A549 (cell line): ENCODE data around the gene SNTG2. TPM values are rescaled to one million over a fixed set of nuclear protein-coding genes. Genes with fewer than 3 reads are reported as not detected.

ENCODE experiments used
- ATAC-seq, 2 experiments: fragments of 200-7000 bp in 1 of 2; fragments of >200 bp in 1 of 2; cut with Nextera tagmentation in 1 of 2; cut with Tn5 transposase in 1 of 2; 3 replicates each; pipeline versions ENCODE4 v1.8.0 to v1.9.1; 2018 to 2020; ENCODE audit warnings: mild to moderate bottlenecking in 1 of 2, moderate library complexity in 1 of 2
- CTCF ChIA-PET: fragments of 300-600 bp; sonication (Branson Sonifier 250); formaldehyde crosslinking; extraction: SDS; loops from one replicate; lab custom pipeline; 2021; ENCODE audit warnings: antibody characterized with exemption, inconsistent platforms; lab: Yijun Ruan, JAX
- POLR2A ChIA-PET: fragments of 350-600 bp; formaldehyde crosslinking; extraction: SDS; loops from one replicate; lab custom pipeline; 2021; ENCODE audit warnings: antibody characterized with exemption, inconsistent platforms; lab: Yijun Ruan, JAX
- DNase-seq, 2 experiments: peaks; one replicate each; pipeline versions ENCODE4 v3.0.0 to v3.0.0-alpha.2; 2011 to 2016; ENCODE audit warnings: low read depth in 1 of 2, low spot score in 1 of 2
- FAIRE-seq: peaks from 2 replicates; lab custom pipeline; 2011; peaks lifted over from hg19 to GRCh38; lab: Jason Lieb, UNC
- H3K27ac ChIP-seq, 2 experiments: fragments of >200 bp; sonication (Bioruptor Twin); formaldehyde crosslinking; 3 replicates each; pipeline ENCODE4 v1.5.1; 2016 to 2017
- H3K4me1 ChIP-seq: fragments of >200 bp; sonication (Bioruptor Twin); formaldehyde crosslinking; 3 replicates; pipeline ENCODE4 v1.6.1; 2016
- H3K4me2 ChIP-seq: fragments of >200 bp; sonication (Bioruptor Twin); formaldehyde crosslinking; 3 replicates; pipeline ENCODE4 v1.6.1; 2016
- H3K4me3 ChIP-seq: fragments of >200 bp; sonication (Bioruptor Twin); formaldehyde crosslinking; 3 replicates; pipeline ENCODE4 v1.5.1; 2016
- H3K9me3 ChIP-seq: fragments of >200 bp; sonication (Bioruptor Twin); formaldehyde crosslinking; 3 replicates; pipeline ENCODE4 v1.6.1; 2016
- BHLHE40 ChIP-seq: IDR thresholded peaks from 2 replicates; pipeline ENCODE4 v1.6.1; 2012; ENCODE audit warnings: low read depth, low read length, inconsistent platforms
- CHD4 ChIP-seq: fragments of 200-600 bp; sonication (generic); IDR thresholded peaks from 2 replicates; pipeline ENCODE4 v1.6.1; 2016; ENCODE audit warnings: antibody characterized with exemption, mild to moderate bottlenecking, borderline replicate concordance
- HEYL ChIP-seq: fragments of 250-450 bp; sonication (Bioruptor Pico); IDR thresholded peaks from 2 replicates; pipeline ENCODE4 v1.8.0; 2021; ENCODE audit warnings: mild to moderate bottlenecking, moderate library complexity
- HOXA7 ChIP-seq: fragments of 250-450 bp; sonication (Bioruptor Pico); IDR thresholded peaks from 2 replicates; pipeline ENCODE4 v1.5.0; 2020; ENCODE audit warnings: mild to moderate bottlenecking, moderate library complexity
- JUN ChIP-seq, 2 experiments: fragments of >200 bp; sonication (Bioruptor Twin); formaldehyde crosslinking; IDR thresholded peaks; 2 replicates in 1 of 2; 3 replicates in 1 of 2; pipeline ENCODE4 v1.6.1; 2016 to 2017
- JUNB ChIP-seq: fragments of >200 bp; sonication (Bioruptor Twin); formaldehyde crosslinking; IDR thresholded peaks from 2 replicates; pipeline ENCODE4 v1.6.1; 2016
- NFE2L2 ChIP-seq: fragments of 150-350 bp; conservative IDR thresholded peaks from 2 replicates; pipeline ENCODE4 v1.6.1; 2014; ENCODE audit warnings: low read length
- NPAS2 ChIP-seq: fragments of 250-450 bp; sonication (Bioruptor Pico); IDR thresholded peaks from 2 replicates; pipeline ENCODE4 v1.8.0; 2022; ENCODE audit warnings: mild to moderate bottlenecking, moderate library complexity, borderline replicate concordance
- POLR2A ChIP-seq: IDR thresholded peaks from 2 replicates; pipeline ENCODE4 v1.6.1; 2012; ENCODE audit warnings: mild to moderate bottlenecking, low read length
- RAD21 ChIP-seq, 2 experiments: fragments of >200 bp in 1 of 2; sonication (Bioruptor Twin) in 1 of 2; formaldehyde crosslinking in 1 of 2; IDR thresholded peaks in 1 of 2; conservative IDR thresholded peaks in 1 of 2; 2 replicates in 1 of 2; 3 replicates in 1 of 2; pipeline ENCODE4 v1.6.1; 2012 to 2018; ENCODE audit warnings: inconsistent platforms in 1 of 2
- SREBF2 ChIP-seq: fragments of 450-650 bp; IDR thresholded peaks from 2 replicates; pipeline ENCODE4 v1.6.1; 2014; ENCODE audit warnings: mild to moderate bottlenecking, moderate library complexity
- TFCP2L1 ChIP-seq: fragments of 250-450 bp; sonication (Bioruptor Pico); IDR thresholded peaks from 2 replicates; pipeline ENCODE4 v1.5.0; 2021; ENCODE audit warnings: mild to moderate bottlenecking
- TP53 ChIP-seq: fragments of 250-450 bp; sonication (Bioruptor Pico); IDR thresholded peaks from 2 replicates; pipeline ENCODE4 v1.5.0; 2021; ENCODE audit warnings: mild to moderate bottlenecking, moderate library complexity
- ZFP36 ChIP-seq: fragments of 450-650 bp; IDR thresholded peaks from 2 replicates; pipeline ENCODE4 v1.6.1; 2014; ENCODE audit warnings: borderline replicate concordance; ENCODE audit not compliant: partially characterized antibody
- WGBS: methylation state at CpG from one replicate; pipeline ENCODE4 v1.1.6; 2017; ENCODE audit errors: missing lambda C conversion rate; 5-methylcytosine and 5-hydroxymethylcytosine counted together
- polyA plus RNA-seq, 4 experiments: library from polyadenylated mRNA; depleted of rRNA in 3 of 4; stranded (reverse); fragments of >200 nt; fragmentation: RNase III in 1 of 4; extraction: RNeasy Plus Mini Kit Qiagen cat#74134 plus additional on column Dnase treatment in 1 of 4; gene quantifications; 2 replicates in 3 of 4; 3 replicates in 1 of 4; pipeline ENCODE4 v1.2.3, GENCODE V29; 2011 to 2017
- TF ChIP-seq, protein P1 (sequence below): fragments of >200 bp; sonication (Bioruptor Twin); formaldehyde crosslinking; IDR thresholded peaks from 3 replicates; pipeline ENCODE4 v1.6.1; 2016
- TF ChIP-seq, protein P2 (sequence below): IDR thresholded peaks from 2 replicates; pipeline ENCODE4 v1.6.1; 2012
- TF ChIP-seq, protein P3 (sequence below): fragments of 250-450 bp; sonication (Bioruptor Pico); IDR thresholded peaks from 2 replicates; pipeline ENCODE4 v1.5.0; 2021; ENCODE audit warnings: mild to moderate bottlenecking, moderate library complexity, borderline replicate concordance

SNTG2 gene
- polyA plus RNA-seq, 2 of the 4 experiments (the other 2 are of a cell fraction): not detected

DNA sequence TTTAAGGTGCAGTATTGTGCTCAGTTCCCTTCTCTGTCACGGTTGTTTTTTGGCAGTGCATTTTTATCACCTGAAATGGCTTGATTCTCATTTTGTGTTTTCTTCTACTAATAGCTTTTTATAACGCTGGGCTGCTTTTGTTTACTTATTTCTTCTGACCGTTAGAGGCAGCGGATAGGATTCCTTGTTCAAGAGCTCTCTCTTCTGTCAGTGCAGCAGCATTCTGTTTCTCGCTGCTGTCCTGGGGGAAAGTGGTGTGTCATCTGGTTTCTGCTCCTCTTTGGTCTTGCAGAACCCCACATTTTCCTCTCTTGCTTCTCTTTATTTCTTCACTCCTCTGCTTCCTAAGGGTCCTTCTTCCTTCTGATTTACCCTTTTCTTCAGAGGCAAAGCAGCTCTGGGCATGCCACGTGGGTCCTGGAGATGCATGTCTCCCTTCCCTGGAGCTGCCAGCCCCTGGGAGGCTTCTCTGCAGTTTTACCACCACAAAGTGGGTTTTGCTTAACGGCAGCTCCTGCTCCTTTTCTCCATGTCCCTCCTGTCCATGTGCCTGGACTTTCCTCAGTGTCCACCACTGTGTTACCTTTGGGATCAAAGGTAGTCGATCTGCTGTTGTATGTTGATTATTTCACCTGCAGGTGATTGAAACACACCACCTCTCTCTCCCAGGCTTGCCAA, 47.3 kb upstream of the SNTG2 start:
- Histone ChIP-seq H3K4me1 (no peaks in the 10 kb centered on the region), H3K4me2 (no peak overlapping the region), H3K4me3 (no peak overlapping the region), H3K27ac (no peak overlapping the region), H3K9me3 (no peaks in the 10 kb centered on the region)
- TF ChIP-seq NFE2L2: no peak
- TF ChIP-seq, protein P1, sequence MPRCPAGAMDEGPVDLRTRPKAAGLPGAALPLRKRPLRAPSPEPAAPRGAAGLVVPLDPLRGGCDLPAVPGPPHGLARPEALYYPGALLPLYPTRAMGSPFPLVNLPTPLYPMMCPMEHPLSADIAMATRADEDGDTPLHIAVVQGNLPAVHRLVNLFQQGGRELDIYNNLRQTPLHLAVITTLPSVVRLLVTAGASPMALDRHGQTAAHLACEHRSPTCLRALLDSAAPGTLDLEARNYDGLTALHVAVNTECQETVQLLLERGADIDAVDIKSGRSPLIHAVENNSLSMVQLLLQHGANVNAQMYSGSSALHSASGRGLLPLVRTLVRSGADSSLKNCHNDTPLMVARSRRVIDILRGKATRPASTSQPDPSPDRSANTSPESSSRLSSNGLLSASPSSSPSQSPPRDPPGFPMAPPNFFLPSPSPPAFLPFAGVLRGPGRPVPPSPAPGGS: no peak
- TF ChIP-seq ZFP36: no peak
- DNase-seq (no peak), ATAC-seq (no peak), FAIRE-seq (no peak)
- POLR2A ChIA-PET: no interaction called here
- 9% methylated on average over 8 of the region's 8 CpGs for WGBS
- CTCF ChIA-PET: no interaction called here

DNA sequence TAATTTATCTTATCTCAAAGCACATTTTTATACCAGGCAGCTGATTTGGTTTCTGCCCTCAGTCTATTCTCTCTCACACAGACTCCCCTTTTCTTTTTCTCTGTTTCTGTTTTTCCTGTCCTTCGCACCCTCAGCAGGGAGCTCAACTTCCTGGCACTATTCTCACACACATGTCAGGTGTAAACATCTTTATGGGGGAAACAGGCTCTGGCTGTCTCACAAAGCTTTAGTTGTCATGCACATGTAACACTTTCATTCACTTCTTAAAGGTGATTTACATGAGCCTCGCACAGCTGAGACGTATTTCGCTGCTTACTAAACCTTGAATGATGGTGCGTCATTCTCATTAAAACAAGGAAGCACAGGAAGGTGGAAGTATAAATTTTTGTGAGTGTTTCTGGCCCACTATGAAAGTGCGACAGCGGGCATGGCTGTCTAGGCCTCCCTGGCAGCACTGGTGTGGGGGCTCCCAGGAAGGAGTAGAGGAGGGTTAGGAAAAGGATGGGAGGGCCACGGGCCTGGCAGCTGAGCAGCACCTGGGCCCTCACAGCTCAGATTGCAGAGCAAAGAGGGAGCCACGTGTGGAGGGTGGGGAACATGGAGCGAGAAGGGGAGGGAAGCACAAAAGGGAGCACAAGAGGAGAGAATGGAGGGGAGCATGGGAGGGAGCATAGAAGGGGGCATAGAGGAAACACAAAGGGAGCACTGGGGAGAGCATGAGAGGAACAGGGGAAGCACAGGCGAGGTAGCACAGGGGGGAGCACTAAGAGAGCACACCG, 46.2 kb upstream of the SNTG2 start:
- Histone ChIP-seq H3K4me1 (no peaks in the 10 kb centered on the region), H3K4me2 (no peak overlapping the region), H3K27ac (no peak overlapping the region), H3K9me3 (no peaks in the 10 kb centered on the region), H3K4me3 (no peak overlapping the region)
- FAIRE-seq (no peak), DNase-seq (no peak), ATAC-seq (no peak)
- no peak for TF ChIP-seq TP53 (CRISPR knock-in tag)
- ChIA-PET CTCF (no interaction called here), POLR2A (no interaction called here)
- WGBS: 35% methylated on average over 12 of the region's 12 CpGs

DNA sequence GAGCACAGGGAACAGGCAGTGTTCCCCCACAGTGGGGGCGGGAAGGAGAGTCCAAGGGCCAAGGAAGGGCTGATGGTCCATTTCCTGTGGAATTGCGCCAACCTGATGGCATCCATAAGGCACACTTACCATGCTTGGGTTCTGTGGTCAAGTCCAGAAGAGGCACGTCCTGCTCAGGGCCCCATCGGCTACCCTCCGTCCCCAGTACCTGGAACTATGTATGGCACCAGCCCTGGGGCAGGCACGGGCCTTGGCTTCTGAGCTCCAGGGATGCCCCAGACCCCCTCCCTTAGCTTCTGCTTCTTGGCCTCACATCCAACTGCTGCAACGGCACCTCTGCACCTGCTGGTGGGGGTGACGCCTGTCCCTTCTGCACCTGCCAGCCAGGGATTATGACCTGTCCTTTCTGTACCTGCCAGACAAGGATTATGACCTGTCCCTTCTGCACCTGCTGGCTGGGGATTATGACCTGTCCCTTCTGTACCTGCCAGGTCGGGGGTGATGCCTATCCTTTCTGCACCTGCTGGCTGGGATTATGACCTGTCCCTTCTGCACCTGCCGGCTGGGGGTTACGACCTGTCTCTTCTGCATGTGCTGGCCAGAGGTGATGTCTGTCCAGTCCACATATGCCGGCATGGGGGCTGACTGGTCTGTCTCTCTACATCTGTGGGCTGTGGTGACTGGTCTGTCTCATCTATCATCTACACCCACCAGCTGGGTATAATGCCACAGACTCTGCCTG, 45.4 kb upstream of the SNTG2 start:
- WGBS: 15% methylated on average over 12 of the region's 12 CpGs
- Histone ChIP-seq H3K4me1 (no peaks in the 10 kb centered on the region), H3K9me3 (no peaks in the 10 kb centered on the region), H3K4me3 (no peak overlapping the region), H3K4me2 (no peak overlapping the region), H3K27ac (no peak overlapping the region)
- DNase-seq: no peak
- ChIA-PET POLR2A (no interaction called here), CTCF (no interaction called here)
- no peak for FAIRE-seq
- no peak for ATAC-seq
- TF ChIP-seq NPAS2 (CRISPR knock-in tag): no peak
- TF ChIP-seq SREBF2: no peak
- no peak for TF ChIP-seq CHD4
- TF ChIP-seq, protein P2, sequence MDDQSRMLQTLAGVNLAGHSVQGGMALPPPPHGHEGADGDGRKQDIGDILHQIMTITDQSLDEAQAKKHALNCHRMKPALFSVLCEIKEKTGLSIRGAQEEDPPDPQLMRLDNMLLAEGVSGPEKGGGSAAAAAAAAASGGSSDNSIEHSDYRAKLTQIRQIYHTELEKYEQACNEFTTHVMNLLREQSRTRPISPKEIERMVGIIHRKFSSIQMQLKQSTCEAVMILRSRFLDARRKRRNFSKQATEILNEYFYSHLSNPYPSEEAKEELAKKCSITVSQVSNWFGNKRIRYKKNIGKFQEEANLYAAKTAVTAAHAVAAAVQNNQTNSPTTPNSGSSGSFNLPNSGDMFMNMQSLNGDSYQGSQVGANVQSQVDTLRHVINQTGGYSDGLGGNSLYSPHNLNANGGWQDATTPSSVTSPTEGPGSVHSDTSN: no peak
- TF ChIP-seq BHLHE40: no peak
- TF ChIP-seq TFCP2L1 (CRISPR knock-in tag): no peak
- no peak for TF ChIP-seq RAD21 (conservative IDR thresholded peaks at IDR 0.05 in 1 of 2, IDR thresholded peaks at IDR 0.05 in 1 of 2)
- TF ChIP-seq, protein P3, sequence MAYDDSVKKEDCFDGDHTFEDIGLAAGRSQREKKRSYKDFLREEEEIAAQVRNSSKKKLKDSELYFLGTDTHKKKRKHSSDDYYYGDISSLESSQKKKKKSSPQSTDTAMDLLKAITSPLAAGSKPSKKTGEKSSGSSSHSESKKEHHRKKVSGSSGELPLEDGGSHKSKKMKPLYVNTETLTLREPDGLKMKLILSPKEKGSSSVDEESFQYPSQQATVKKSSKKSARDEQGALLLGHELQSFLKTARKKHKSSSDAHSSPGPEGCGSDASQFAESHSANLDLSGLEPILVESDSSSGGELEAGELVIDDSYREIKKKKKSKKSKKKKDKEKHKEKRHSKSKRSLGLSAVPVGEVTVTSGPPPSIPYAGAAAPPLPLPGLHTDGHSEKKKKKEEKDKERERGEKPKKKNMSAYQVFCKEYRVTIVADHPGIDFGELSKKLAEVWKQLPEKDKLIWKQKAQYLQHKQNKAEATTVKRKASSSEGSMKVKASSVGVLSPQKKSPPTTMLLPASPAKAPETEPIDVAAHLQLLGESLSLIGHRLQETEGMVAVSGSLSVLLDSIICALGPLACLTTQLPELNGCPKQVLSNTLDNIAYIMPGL (CRISPR knock-in tag): no peak
- no peak for TF ChIP-seq JUN (IDR thresholded peaks at IDR 0.05)
- TF ChIP-seq POLR2A: no peak
- TF ChIP-seq ZFP36: no peak
- TF ChIP-seq JUNB: no peak
- no peak for TF ChIP-seq HEYL
- TF ChIP-seq HOXA7: no peak
- TF ChIP-seq, all 56 proteins: peak for 0
